ENCODE results near the gene PLXNB2.

PLXNB2 gene

DNA sequence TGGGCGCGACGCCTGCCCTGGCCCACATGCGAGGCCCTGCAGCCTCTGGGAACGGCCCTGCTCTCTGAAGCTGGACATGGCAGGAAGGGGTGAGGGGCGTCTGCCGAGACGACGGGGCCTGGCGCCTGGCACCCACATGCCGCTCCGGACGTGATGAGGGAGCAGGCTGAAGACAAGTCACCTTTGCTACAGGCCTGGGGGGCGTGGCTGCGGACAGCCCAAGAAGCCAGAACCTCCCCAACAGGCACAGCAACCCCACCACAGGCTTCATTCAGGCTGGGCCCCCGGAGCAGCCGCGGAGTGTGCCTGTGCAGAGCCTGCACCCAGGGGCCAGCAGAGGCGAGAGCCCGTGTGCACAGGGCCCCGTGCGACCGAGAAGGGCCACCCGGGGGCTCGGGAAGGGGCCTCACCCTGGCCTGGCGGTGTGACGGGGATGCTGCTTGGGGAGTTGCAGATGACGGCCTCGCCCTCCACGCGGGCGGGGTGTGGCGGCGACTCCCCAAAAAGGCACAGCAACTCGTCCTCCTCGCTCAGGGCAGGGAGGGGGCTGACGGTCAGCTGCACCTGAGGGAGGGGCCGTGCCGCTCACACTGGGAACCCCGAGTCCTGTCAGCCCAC lies 20.6 kb downstream of the PLXNB2 start:
- Mint-ChIP-seq H3K4me3 (no peak overlapping the region), H3K9me3 (no peaks in the 10 kb centered on the region), H3K36me3 (ENCODE audit: low read depth) (no peaks in the 10 kb centered on the region), H3K4me1 (no peaks in the 10 kb centered on the region), H3K27ac (no peak overlapping the region), H3K27me3 (ENCODE audit: low read depth, poor library complexity) (no peaks in the 10 kb centered on the region)
- TF ChIP-seq CTCF (IDR thresholded peaks at IDR 0.05): no peak
- no peak for DNase-seq

DNA sequence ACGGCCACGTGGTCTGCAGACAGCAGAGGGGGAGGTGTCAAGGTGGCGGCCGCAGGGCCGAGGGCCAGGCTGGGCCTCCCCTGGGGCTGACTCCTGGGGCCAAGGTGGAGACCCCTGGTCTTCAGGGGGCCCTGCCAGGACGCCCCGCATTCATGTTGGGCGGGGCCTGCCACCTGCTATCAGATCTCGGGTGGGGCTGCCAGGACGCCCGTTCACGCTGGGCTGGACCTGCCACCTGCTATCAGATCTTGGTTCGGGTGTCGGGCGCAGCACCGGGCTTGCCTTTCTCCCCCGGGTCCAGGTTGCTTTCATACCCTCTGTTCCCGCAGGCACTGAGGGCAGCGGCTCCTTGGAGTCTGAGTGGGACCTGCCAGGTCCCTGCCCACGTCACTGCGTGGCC lies 21.2 kb downstream of the PLXNB2 start:
- Mint-ChIP-seq H3K27ac (no peak overlapping the region), H3K4me1 (no peaks in the 10 kb centered on the region), H3K27me3 (ENCODE audit: low read depth, poor library complexity) (no peaks in the 10 kb centered on the region), H3K9me3 (no peaks in the 10 kb centered on the region), H3K4me3 (no peak overlapping the region), H3K36me3 (ENCODE audit: low read depth) (no peaks in the 10 kb centered on the region)
- TF ChIP-seq CTCF (IDR thresholded peaks at IDR 0.05): no peak
- no peak for DNase-seq

DNA sequence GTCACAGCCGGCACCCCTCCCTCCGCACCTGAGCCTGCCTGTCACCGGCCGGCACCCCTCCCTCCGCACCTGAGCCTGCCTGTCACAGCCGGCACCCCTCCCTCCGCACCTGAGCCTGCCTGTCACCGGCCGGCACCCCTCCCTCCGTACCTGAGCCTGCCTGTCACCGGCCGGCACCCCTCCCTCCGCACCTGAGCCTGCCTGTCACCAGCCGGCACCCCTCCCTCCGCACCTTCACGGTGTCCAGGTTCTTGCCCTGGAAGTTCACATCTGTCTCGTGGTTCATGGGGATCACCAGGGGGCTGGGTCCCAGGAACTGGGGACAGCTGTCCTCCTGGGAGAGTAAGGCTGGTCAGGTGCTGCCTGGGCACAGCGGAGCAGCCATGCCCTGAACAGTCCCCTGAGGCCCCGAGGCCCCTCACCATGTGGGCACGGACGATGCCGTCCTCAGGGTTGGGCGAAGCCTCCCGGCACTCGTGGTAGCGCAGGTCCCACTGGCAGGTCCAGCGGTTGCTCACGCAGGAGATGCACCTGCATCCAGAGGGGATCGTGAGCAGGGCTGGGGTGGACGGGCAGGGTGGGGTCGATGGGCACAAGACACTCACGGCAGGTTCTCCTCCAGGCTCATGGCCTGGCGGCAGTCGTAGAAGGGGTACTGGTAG lies 21.7 kb downstream of the PLXNB2 start:
- Mint-ChIP-seq H3K36me3 (ENCODE audit: low read depth) (peaks cover 4% of the 10 kb centered on the region), H3K9me3 (no peaks in the 10 kb centered on the region), H3K4me3 (no peak overlapping the region), H3K27me3 (ENCODE audit: low read depth, poor library complexity) (no peaks in the 10 kb centered on the region), H3K4me1 (no peaks in the 10 kb centered on the region), H3K27ac (no peak overlapping the region)
- no peak for TF ChIP-seq CTCF (IDR thresholded peaks at IDR 0.05)
- DNase-seq: no peak

DNA sequence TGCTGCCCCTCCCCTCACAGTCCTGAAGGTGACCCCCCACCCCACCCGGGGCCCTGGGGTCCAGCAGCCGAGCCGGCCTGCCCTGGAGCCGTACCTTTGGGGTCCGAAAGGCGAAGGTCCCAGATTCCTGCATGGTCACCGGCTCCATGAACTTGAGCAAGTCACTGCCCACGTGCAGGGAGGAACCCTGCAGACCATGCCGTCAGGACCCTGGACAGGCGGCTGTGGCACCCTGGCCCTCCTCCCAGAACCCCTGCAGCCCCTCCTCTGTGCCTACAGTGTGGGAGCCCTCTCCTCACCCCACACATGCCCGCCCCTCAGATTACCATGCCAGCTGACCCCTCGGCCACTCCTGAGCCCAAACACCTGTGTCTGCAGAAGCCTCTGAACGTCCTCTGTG lies 23.0 kb downstream of the PLXNB2 start:
- DNase-seq: no peak
- no peak for TF ChIP-seq CTCF (IDR thresholded peaks at IDR 0.05)
- Mint-ChIP-seq H3K27me3 (ENCODE audit: low read depth, poor library complexity) (no peaks in the 10 kb centered on the region), H3K4me1 (no peaks in the 10 kb centered on the region), H3K36me3 (ENCODE audit: low read depth) (peaks cover 6% of the 10 kb centered on the region), H3K9me3 (no peaks in the 10 kb centered on the region), H3K4me3 (no peak overlapping the region), H3K27ac (no peak overlapping the region)

GRCh38 chr22:50283821-50284220 lies 23.6 kb downstream of the PLXNB2 start:
- TF ChIP-seq CTCF (IDR thresholded peaks at IDR 0.05): no peak
- DNase-seq: no peak
- Mint-ChIP-seq H3K27me3 (ENCODE audit: low read depth, poor library complexity) (no peaks in the 10 kb centered on the region), H3K4me1 (no peaks in the 10 kb centered on the region), H3K9me3 (no peaks in the 10 kb centered on the region), H3K27ac (no peak overlapping the region), H3K4me3 (no peak overlapping the region), H3K36me3 (ENCODE audit: low read depth) (peaks cover 13% of the 10 kb centered on the region)
